Measurements from ENCODE around the gene TOX4. TPM values are rescaled to one million over a fixed set of nuclear protein-coding genes. Genes with fewer than 3 reads are reported as not detected.
"Not testable (repeated sequence)": the region's sequence is repeated elsewhere in the genome, so short reads cannot be mapped to it uniquely, and the experiment has no call there.

TOX4 gene
- total RNA-seq, 1 donor from 2014 or later = 92.2 TPM

DNA sequence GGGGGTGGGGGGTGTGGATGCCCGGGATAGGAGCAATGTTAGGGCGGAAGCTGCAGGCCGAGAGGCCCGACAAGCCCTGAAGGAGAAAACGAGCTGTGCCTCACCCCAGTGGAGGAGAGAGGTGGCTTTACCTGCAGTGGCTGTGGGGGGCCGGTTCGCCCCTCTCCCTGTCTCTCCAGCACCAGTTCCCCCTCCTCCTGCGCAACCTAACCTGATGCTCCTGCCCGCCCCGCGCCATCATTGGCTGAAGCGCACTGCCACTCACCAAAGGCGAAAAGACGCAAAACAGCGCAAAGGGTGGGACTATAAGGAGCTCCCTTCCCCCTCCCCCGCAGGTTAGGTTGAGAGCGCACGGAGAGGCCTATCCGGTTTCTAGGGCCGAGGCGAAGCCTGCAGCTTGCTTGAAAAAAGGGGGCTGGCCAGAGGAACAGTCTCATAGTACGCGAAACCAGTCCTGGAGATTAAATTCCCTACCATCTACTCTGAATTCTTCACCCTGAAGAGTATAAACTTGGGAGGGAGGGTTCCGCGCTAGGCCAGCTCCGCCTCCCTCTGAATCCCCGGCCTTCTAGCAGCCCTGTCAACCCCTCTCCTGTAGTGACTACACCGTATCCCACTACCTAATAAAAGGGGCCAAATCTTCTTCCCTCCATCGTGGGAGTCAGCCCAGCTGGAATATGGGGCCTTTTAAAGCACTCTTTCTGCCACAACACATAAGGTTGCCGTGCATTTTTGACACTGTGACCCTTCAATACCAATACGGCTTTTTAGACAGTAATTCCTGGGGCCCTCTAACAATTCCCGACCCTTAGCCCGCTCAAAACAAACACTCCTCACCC lies 39.7 kb upstream of the TOX4 start:
- H3K4me3 ChIP-seq (ENCODE audit: insufficient read depth, low read depth, low read length) = peak overlapping the region; percentile 85
- H3K4me1 ChIP-seq (ENCODE audit: insufficient read depth, low read length) = peaks cover 6% of the 10 kb centered on the region
- TF ChIP-seq, protein P1, sequence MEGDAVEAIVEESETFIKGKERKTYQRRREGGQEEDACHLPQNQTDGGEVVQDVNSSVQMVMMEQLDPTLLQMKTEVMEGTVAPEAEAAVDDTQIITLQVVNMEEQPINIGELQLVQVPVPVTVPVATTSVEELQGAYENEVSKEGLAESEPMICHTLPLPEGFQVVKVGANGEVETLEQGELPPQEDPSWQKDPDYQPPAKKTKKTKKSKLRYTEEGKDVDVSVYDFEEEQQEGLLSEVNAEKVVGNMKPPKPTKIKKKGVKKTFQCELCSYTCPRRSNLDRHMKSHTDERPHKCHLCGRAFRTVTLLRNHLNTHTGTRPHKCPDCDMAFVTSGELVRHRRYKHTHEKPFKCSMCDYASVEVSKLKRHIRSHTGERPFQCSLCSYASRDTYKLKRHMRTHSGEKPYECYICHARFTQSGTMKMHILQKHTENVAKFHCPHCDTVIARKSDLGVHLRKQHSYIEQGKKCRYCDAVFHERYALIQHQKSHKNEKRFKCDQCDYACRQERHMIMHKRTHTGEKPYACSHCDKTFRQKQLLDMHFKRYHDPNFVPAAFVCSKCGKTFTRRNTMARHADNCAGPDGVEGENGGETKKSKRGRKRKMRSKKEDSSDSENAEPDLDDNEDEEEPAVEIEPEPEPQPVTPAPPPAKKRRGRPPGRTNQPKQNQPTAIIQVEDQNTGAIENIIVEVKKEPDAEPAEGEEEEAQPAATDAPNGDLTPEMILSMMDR (IDR thresholded peaks at IDR 0.05; ENCODE audit: insufficient read depth, low read depth, low read length) = no peak
- no peak for TF ChIP-seq EZH2 (IDR thresholded peaks at IDR 0.05; ENCODE audit: insufficient read depth, low read length)
- Mint-ChIP-seq H3K9me3 (ENCODE audit: unreplicated experiment) (no peaks in the 10 kb centered on the region), H3K27me3 (ENCODE audit: low read depth, unreplicated experiment) (no peaks in the 10 kb centered on the region), H3K4me1 (ENCODE audit: low read depth, unreplicated experiment) (peaks cover 24% of the 10 kb centered on the region), H3K4me3 (ENCODE audit: unreplicated experiment) (peak overlapping the region; percentile 92), H3K27ac (ENCODE audit: unreplicated experiment) (peak overlapping the region; percentile 89), H3K36me3 (ENCODE audit: low read depth, unreplicated experiment) (peaks cover 5% of the 10 kb centered on the region)
- H3K36me3 ChIP-seq (ENCODE audit: insufficient read depth, low read length) = no peaks in the 10 kb centered on the region
- peak overlapping the region; percentile 82 for H3K27ac ChIP-seq (ENCODE audit: low read depth, low read length)
- no peak for FAIRE-seq
- no peaks in the 10 kb centered on the region for H3K27me3 ChIP-seq (ENCODE audit: insufficient read depth, low read length)
- H4K20me1 ChIP-seq (ENCODE audit: insufficient read depth, low read length) = peaks cover 47% of the 10 kb centered on the region
- peak overlapping the region; percentile 70 for H2AFZ ChIP-seq (ENCODE audit: low read depth, low read length)
- peak overlapping the region; percentile 86 for H3K9ac ChIP-seq (ENCODE audit: low read length)
- H3K9me3 ChIP-seq (ENCODE audit: insufficient read depth, low read depth, low read length) = no peaks in the 10 kb centered on the region
- peak; percentile 98 for DNase-seq (ENCODE audit: low read depth)
- H3K4me2 ChIP-seq (ENCODE audit: low read length) = peak overlapping the region; percentile 97
- peaks cover 95% of the 10 kb centered on the region for H3K79me2 ChIP-seq (ENCODE audit: insufficient read depth, low read length)

DNA sequence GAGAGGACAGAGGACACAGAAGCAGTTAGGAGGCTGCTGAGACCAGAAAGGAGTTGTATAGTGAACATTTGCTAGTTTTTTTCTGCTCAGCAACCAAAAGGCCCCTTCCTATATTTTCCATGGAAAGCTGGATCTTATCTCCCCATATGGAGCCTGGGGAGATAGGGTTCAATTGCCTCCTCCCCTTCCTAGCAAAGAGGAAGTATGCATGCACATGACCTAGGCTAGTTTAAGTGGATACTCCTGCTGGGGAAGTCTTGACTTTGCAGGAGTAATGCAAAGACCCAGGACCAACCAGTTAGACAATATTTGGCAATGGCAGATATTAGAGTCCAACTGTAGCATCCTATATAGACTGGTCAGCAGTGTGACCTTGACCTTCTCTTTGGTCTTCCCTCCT lies 36.1 kb upstream of the TOX4 start:
- H2AFZ ChIP-seq (ENCODE audit: low read depth, low read length) = no peak overlapping the region
- H3K9ac ChIP-seq (ENCODE audit: low read length) = no peak overlapping the region
- H3K4me2 ChIP-seq (ENCODE audit: low read length) = no peak overlapping the region
- TF ChIP-seq EZH2 (IDR thresholded peaks at IDR 0.05; ENCODE audit: insufficient read depth, low read length) = no peak
- TF ChIP-seq, protein P1 (IDR thresholded peaks at IDR 0.05; ENCODE audit: insufficient read depth, low read depth, low read length) = no peak
- H3K36me3 Mint-ChIP-seq (ENCODE audit: low read depth, unreplicated experiment) = peaks cover 8% of the 10 kb centered on the region
- H3K9me3 Mint-ChIP-seq (ENCODE audit: unreplicated experiment) = no peaks in the 10 kb centered on the region
- H3K79me2 ChIP-seq (ENCODE audit: insufficient read depth, low read length) = peaks cover 88% of the 10 kb centered on the region
- no peak overlapping the region for H3K4me3 ChIP-seq (ENCODE audit: insufficient read depth, low read depth, low read length)
- DNase-seq (ENCODE audit: low read depth) = no peak
- H3K4me1 Mint-ChIP-seq (ENCODE audit: low read depth, unreplicated experiment) = peaks cover 6% of the 10 kb centered on the region
- no peak for FAIRE-seq
- H3K4me3 Mint-ChIP-seq (ENCODE audit: unreplicated experiment) = no peak overlapping the region
- H3K27me3 ChIP-seq (ENCODE audit: insufficient read depth, low read length) = no peaks in the 10 kb centered on the region
- peaks cover 6% of the 10 kb centered on the region for H3K4me1 ChIP-seq (ENCODE audit: insufficient read depth, low read length)
- peaks cover 26% of the 10 kb centered on the region for H4K20me1 ChIP-seq (ENCODE audit: insufficient read depth, low read length)
- H3K27me3 Mint-ChIP-seq (ENCODE audit: low read depth, unreplicated experiment) = no peaks in the 10 kb centered on the region
- no peaks in the 10 kb centered on the region for H3K36me3 ChIP-seq (ENCODE audit: insufficient read depth, low read length)
- no peak overlapping the region for H3K27ac Mint-ChIP-seq (ENCODE audit: unreplicated experiment)
- H3K27ac ChIP-seq (ENCODE audit: low read depth, low read length) = no peak overlapping the region
- no peaks in the 10 kb centered on the region for H3K9me3 ChIP-seq (ENCODE audit: insufficient read depth, low read depth, low read length)

DNA sequence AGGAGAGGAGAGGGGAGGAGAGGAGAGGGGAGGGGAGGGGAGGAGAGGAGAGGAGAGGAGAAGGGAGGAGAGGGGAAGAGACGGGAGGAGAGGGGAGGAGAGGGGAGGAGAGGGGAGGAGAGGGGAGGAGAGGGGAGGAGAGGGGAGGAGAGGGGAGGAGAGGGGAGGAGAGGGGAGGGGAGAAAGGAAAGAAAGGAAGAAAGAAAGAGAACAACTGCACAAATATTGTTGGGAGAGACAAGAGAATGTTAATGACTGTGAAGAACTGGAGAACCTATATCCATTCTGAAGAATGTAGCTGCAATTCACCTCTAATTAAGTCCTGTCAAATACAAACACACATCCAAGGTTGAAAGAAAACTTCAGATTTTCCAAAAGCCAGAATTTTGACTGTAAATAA lies 34.3 kb upstream of the TOX4 start:
- not testable (repeated sequence) for H2AFZ ChIP-seq (ENCODE audit: low read depth, low read length); H3K27me3 Mint-ChIP-seq (ENCODE audit: low read depth, unreplicated experiment); H3K27me3 ChIP-seq (ENCODE audit: insufficient read depth, low read length); H3K9ac ChIP-seq (ENCODE audit: low read length); H3K27ac Mint-ChIP-seq (ENCODE audit: unreplicated experiment); H3K9me3 Mint-ChIP-seq (ENCODE audit: unreplicated experiment); DNase-seq (ENCODE audit: low read depth); H3K4me2 ChIP-seq (ENCODE audit: low read length); H3K27ac ChIP-seq (ENCODE audit: low read depth, low read length); H3K9me3 ChIP-seq (ENCODE audit: insufficient read depth, low read depth, low read length); H3K36me3 ChIP-seq (ENCODE audit: insufficient read depth, low read length); H3K4me3 ChIP-seq (ENCODE audit: insufficient read depth, low read depth, low read length); H3K4me1 ChIP-seq (ENCODE audit: insufficient read depth, low read length); H3K36me3 Mint-ChIP-seq (ENCODE audit: low read depth, unreplicated experiment); H3K4me3 Mint-ChIP-seq (ENCODE audit: unreplicated experiment); FAIRE-seq
- H4K20me1 ChIP-seq (ENCODE audit: insufficient read depth, low read length) = peaks cover 37% of the 10 kb centered on the region
- H3K79me2 ChIP-seq (ENCODE audit: insufficient read depth, low read length) = peaks cover 89% of the 10 kb centered on the region
- H3K4me1 Mint-ChIP-seq (ENCODE audit: low read depth, unreplicated experiment) = peaks cover 10% of the 10 kb centered on the region
